Esophagus muscularis mucosa (tissue), 3 donors: Measurements from ENCODE around the gene NALCN.

Experiments used
- POLR2A ChIP-seq: fragments of 450-650 bp; IDR thresholded peaks from one replicate; pipeline ENCODE4 v1.6.1; 2017; ENCODE audit warnings: antibody characterized with exemption, moderate library complexity, mild to moderate bottlenecking, low read depth
- TF ChIP-seq, protein P1 (sequence below), 3 experiments: fragments of 200-600 bp in 2 of 3; fragments of 450-650 bp in 1 of 3; sonication (generic) in 2 of 3; IDR thresholded peaks; one replicate each; pipeline ENCODE4 v1.5.1; 2017 to 2019; ENCODE audit warnings: antibody characterized with exemption in 3 of 3, mild to moderate bottlenecking in 2 of 3, moderate library complexity in 1 of 3

DNA sequence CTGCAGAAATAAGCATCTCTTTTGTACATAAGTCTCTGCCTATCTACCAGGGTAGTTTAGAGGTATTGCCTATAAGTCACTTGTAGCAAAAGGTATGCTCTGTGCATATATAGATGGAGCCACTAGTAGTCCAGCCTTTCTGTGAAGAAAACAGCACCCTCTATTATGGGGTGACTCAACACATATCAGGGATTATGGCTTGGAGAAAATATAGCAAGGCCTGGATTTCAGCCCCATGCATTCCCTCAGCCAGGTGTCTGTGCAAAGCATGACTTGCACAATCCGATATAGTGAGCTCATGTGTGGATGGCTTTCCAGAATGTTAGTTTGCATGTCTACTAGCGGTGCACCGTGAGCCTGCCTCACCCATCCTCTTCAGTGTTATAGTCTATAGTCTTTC, 13.4 kb upstream of the NALCN start:
- TF ChIP-seq, protein P1, sequence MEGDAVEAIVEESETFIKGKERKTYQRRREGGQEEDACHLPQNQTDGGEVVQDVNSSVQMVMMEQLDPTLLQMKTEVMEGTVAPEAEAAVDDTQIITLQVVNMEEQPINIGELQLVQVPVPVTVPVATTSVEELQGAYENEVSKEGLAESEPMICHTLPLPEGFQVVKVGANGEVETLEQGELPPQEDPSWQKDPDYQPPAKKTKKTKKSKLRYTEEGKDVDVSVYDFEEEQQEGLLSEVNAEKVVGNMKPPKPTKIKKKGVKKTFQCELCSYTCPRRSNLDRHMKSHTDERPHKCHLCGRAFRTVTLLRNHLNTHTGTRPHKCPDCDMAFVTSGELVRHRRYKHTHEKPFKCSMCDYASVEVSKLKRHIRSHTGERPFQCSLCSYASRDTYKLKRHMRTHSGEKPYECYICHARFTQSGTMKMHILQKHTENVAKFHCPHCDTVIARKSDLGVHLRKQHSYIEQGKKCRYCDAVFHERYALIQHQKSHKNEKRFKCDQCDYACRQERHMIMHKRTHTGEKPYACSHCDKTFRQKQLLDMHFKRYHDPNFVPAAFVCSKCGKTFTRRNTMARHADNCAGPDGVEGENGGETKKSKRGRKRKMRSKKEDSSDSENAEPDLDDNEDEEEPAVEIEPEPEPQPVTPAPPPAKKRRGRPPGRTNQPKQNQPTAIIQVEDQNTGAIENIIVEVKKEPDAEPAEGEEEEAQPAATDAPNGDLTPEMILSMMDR (IDR thresholded peaks at IDR 0.05), result no peak
- TF ChIP-seq POLR2A, result no peak
